DND-41 (cell line): ENCODE data around the gene KCND3.

Experiments used
- ATAC-seq: fragments of 200-7000 bp; cut with Tn5 transposase; 3 replicates; pipeline ENCODE4 v1.9.1; 2021; ENCODE audit warnings: low read depth; ENCODE audit not compliant: insufficient read depth
- DNase-seq: peaks from one replicate; pipeline ENCODE4 v3.0.0-alpha.2; 2020
- H2AFZ ChIP-seq: 2 replicates; pipeline ENCODE4 v1.6.0; 2012; ENCODE audit warnings: low read depth, low read length
- H3K27ac ChIP-seq: 2 replicates; pipeline ENCODE4 v1.5.1; 2012; ENCODE audit warnings: low read length, inconsistent platforms
- H3K27me3 ChIP-seq: fragments of 200-600 bp; sonication (generic); 2 replicates; pipeline ENCODE4 v1.6.0; 2012; ENCODE audit warnings: low read length, mild to moderate bottlenecking, inconsistent platforms; ENCODE audit not compliant: insufficient read depth, poor library complexity
- H3K36me3 ChIP-seq: 2 replicates; pipeline ENCODE4 v1.5.1; 2012; ENCODE audit warnings: low read length, inconsistent platforms; ENCODE audit not compliant: insufficient read depth
- H3K4me1 ChIP-seq: 2 replicates; pipeline ENCODE4 v1.5.1; 2012; ENCODE audit warnings: mild to moderate bottlenecking, low read length; ENCODE audit not compliant: insufficient read depth
- H3K4me2 ChIP-seq: 2 replicates; pipeline ENCODE4 v1.6.0; 2012; ENCODE audit warnings: mild to moderate bottlenecking, moderate library complexity, low read length, inconsistent platforms; ENCODE audit not compliant: insufficient read depth
- H3K4me3 ChIP-seq, 2 experiments: fragments of 200-600 bp in 1 of 2; shearing (Covaris generic) in 1 of 2; 2 replicates each; pipeline ENCODE4 v1.5.1; 2012 to 2016; ENCODE audit warnings: inconsistent platforms in 2 of 2, low read length in 2 of 2, mild to moderate bottlenecking in 2 of 2, low read depth in 1 of 2, moderate library complexity in 1 of 2
- H3K79me2 ChIP-seq: 2 replicates; pipeline ENCODE4 v1.6.0; 2012; ENCODE audit warnings: low read length, inconsistent platforms; ENCODE audit not compliant: insufficient read depth
- H3K9ac ChIP-seq: 2 replicates; pipeline ENCODE4 v1.6.0; 2012; ENCODE audit warnings: low read depth, mild to moderate bottlenecking, inconsistent platforms, low read length, moderate library complexity
- H3K9me3 ChIP-seq: 2 replicates; pipeline ENCODE4 v1.5.1; 2012; ENCODE audit warnings: low read length, moderate library complexity, mild to moderate bottlenecking, inconsistent platforms; ENCODE audit not compliant: insufficient read depth, severe bottlenecking
- H4K20me1 ChIP-seq: 2 replicates; pipeline ENCODE4 v1.6.0; 2012; ENCODE audit warnings: low read length; ENCODE audit not compliant: insufficient read depth
- CTCF ChIP-seq: IDR thresholded peaks from 2 replicates; pipeline ENCODE4 v1.5.1; 2012; ENCODE audit warnings: borderline replicate concordance, low read length, moderate library complexity, mild to moderate bottlenecking; ENCODE audit not compliant: poor library complexity, severe bottlenecking; ENCODE audit errors: extremely low read depth
- EZH2 ChIP-seq: IDR thresholded peaks from 3 replicates; pipeline ENCODE4 v1.6.1; 2012; ENCODE audit warnings: borderline replicate concordance, low read depth, mild to moderate bottlenecking, moderate library complexity, low read length, inconsistent platforms; ENCODE audit not compliant: severe bottlenecking

Gene KCND3

GRCh38 chr1:111768625-111769024 is 220.8 kb downstream of the KCND3 start:
- Histone ChIP-seq H3K4me2 (no peak overlapping the region), H3K4me1 (no peaks in the 10 kb centered on the region), H3K4me3 (no peak overlapping the region), H3K36me3 (peaks cover 69% of the 10 kb centered on the region), H3K9me3 (no peaks in the 10 kb centered on the region), H3K27me3 (no peaks in the 10 kb centered on the region), H2AFZ (no peak overlapping the region), H3K27ac (no peak overlapping the region), H3K9ac (no peak overlapping the region), H3K79me2 (peaks cover 18% of the 10 kb centered on the region; the same call in 1 of the 2 replicates), H4K20me1 (peaks cover 13% of the 10 kb centered on the region; the same call in 1 of the 2 replicates)
- ATAC-seq (no peak), DNase-seq (no peak)
- TF ChIP-seq EZH2 (no peak), CTCF (no peak)

- H3K4me1 ChIP-seq, result no peaks in the 10 kb centered on the region
- no peak overlapping the region for H3K4me3 ChIP-seq
- H3K27ac ChIP-seq, result no peak overlapping the region
- peaks cover 18% of the 10 kb centered on the region; the same call in 1 of the 2 replicates for H3K79me2 ChIP-seq
- no peak overlapping the region for H2AFZ ChIP-seq
- H3K9ac ChIP-seq, result no peak overlapping the region
- no peak for TF ChIP-seq EZH2
- no peak for TF ChIP-seq CTCF
- peaks cover 13% of the 10 kb centered on the region; the same call in 1 of the 2 replicates for H4K20me1 ChIP-seq
- H3K27me3 ChIP-seq, result no peaks in the 10 kb centered on the region
- DNase-seq (no peak), ATAC-seq (no peak)
- no peak overlapping the region for H3K4me2 ChIP-seq
- H3K36me3 ChIP-seq, result peaks cover 75% of the 10 kb centered on the region
- no peaks in the 10 kb centered on the region for H3K9me3 ChIP-seq
Measured at GRCh38 chr1:111768023-111768422, 221.4 kb downstream of the KCND3 start.

- Histone ChIP-seq H2AFZ (no peak overlapping the region), H3K79me2 (peaks cover 43% of the 10 kb centered on the region), H3K27ac (no peak overlapping the region), H3K36me3 (peaks cover 95% of the 10 kb centered on the region), H3K4me2 (no peak overlapping the region), H3K4me1 (peaks cover 13% of the 10 kb centered on the region), H3K27me3 (no peaks in the 10 kb centered on the region), H4K20me1 (peaks cover 16% of the 10 kb centered on the region; the same call in 1 of the 2 replicates), H3K4me3 (no peak overlapping the region), H3K9ac (no peak overlapping the region), H3K9me3 (no peaks in the 10 kb centered on the region)
- ATAC-seq (no peak), DNase-seq (no peak)
- TF ChIP-seq EZH2 (no peak), CTCF (no peak)
Measured at GRCh38 chr1:111762332-111762731, 227.1 kb downstream of the KCND3 start.

GRCh38 chr1:111761717-111762116 is 227.8 kb downstream of the KCND3 start:
- H3K4me2 ChIP-seq, result no peak overlapping the region
- H3K36me3 ChIP-seq, result peaks cover 96% of the 10 kb centered on the region
- DNase-seq (no peak), ATAC-seq (no peak)
- peaks cover 22% of the 10 kb centered on the region; the same call in 1 of the 2 replicates for H4K20me1 ChIP-seq
- H2AFZ ChIP-seq, result no peak overlapping the region
- no peak overlapping the region for H3K9ac ChIP-seq
- H3K79me2 ChIP-seq, result peaks cover 45% of the 10 kb centered on the region
- peaks cover 19% of the 10 kb centered on the region for H3K4me1 ChIP-seq
- no peaks in the 10 kb centered on the region for H3K27me3 ChIP-seq
- no peaks in the 10 kb centered on the region for H3K9me3 ChIP-seq
- no peak overlapping the region for H3K4me3 ChIP-seq
- TF ChIP-seq CTCF (no peak), EZH2 (no peak)
- H3K27ac ChIP-seq, result no peak overlapping the region
